NT2/D1 (cell line): ENCODE results near the gene HMCES.

Experiments
- YY1 ChIP-seq: IDR thresholded peaks from 2 replicates; pipeline ENCODE4 v1.6.1; 2011; ENCODE audit not compliant: insufficient read length, insufficient read depth
- ZNF274 ChIP-seq: IDR thresholded peaks from 2 replicates; pipeline ENCODE4 v1.6.1; 2011; ENCODE audit warnings: mild to moderate bottlenecking, low read depth, low read length

GRCh38 chr3:129317848-129318247, 39.2 kb downstream of the HMCES start:
- no peak for TF ChIP-seq ZNF274
- TF ChIP-seq YY1 = no peak
